GM19463 (cell line): ENCODE measurements around the gene NLE1.
"Not testable (repeated sequence)": the region's sequence is repeated elsewhere in the genome, so short reads cannot be mapped to it uniquely, and the experiment has no call there.

Experiments used
- ATAC-seq: cut with Tn5 transposase; IDR thresholded peaks from one replicate; pipeline ENCODE4 v1.9.1; 2021; ENCODE audit warnings: mild to moderate bottlenecking, moderate library complexity; ENCODE audit not compliant: unreplicated experiment

NLE1 gene

DNA sequence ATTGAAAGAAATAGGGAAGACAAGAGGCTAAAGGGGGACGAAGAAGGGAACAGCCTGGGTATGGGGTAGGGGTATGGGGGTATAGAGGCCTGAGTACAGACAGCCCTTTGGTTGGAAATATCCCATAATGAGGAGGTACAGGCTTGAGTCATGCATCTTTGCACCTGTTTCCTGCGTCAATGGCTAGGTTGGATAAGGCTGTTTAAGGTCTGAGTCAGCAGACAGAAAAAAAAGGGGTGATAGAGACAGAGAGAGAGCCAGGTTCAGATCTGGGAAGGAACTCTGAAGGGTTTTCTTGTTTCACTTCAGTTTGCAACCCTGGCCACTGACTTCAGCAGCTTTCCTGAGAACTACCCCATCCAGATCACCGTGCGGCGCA is 12.1 kb downstream of the NLE1 start:
- ATAC-seq, result no peak

DNA sequence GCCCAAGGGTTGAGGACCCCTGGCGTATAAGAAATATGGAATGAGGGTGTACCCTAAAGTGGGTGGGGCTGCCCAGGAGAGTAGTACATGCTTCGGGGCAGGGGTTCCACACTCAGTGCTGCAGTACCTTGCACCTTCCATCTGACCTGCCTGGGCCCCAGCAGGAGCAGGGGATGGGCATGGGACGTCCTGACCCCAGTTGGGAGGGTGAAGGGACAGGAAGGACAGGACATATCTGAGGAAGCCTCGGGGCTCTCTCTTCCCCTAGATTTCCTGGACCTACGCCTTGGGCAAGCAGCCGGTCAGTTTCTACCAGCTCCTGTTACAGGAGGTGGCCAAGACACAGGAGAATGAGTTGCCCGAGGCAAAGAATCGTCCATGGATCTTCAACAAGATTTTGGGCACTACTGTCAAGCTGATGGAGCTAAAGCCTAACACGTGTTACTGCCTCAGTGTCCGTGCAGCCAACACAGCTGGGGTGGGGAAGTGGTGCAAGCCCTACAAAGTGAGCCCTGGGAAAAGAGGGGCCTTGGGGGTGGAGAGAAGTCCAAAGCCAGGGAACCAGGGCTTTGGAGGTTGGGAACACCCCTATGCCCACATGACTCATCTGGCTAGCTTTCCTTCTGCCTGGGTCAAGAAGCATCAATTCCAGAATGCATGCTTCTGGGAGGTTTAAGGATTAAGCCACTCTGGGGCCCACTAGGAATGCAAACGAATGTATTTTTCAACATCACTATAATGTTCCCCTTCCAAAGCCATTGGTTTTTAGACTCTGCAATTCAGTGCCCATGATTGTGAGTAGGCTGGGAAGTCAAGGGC is 12.7 kb downstream of the NLE1 start:
- no peak for ATAC-seq

- no peak for ATAC-seq
These were observed 14.2 kb downstream of the NLE1 start for GRCh38 chr17:35127751-35128514.

DNA sequence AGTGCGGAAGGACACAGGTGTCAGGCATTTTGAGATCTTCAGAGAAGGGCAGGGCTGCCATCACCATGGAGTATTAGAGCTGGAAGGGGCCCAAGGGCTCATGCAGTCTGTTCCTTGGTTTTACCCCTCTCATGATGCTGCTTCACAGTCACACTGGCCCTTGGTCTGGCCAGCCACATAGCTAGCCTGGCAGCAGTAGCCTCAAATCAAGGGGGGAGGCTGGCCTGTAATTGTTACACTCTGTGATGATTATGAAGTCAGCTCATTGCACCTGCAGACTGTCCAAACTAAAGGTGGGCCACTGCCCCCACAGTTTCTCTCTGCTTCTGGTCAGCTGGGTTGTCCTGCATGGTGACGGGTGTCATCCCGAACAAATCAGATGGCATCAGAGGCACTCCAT is 20.8 kb downstream of the NLE1 start, which contains the start of gene FNDC8:
FNDC8 (plus strand) TSS at position 301 of the 400 bp plus-strand sequence; CDS start at position 380, 79 bp downstream.
- no peak for ATAC-seq

- ATAC-seq, result peak; percentile 78
These were observed 22.5 kb downstream of the NLE1 start, which contains the start of gene RAD51D for GRCh38 chr17:35119370-35120165. RAD51D (minus strand) TSS chr17:35119860; CDS start chr17:35119613, 247 bp downstream.

DNA sequence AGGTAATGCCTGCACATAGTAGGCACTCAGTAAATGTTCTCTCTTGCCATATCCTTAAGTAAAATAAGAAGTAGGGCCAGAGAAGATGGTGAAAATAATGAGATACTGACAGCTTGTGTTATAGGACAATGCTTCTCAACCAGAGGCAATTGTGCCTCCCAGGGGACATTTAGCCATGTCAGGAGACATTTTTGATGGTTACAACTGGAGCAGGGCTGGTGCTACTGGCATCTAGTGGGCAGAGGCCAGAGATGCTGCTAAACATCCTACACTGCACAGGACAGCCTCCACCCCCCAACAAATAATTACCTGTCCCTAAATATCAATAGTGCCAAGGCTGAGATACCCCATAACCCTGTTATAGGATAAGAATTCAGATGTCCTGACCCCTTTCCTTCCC is 24.1 kb downstream of the NLE1 start:
- no peak for ATAC-seq

DNA sequence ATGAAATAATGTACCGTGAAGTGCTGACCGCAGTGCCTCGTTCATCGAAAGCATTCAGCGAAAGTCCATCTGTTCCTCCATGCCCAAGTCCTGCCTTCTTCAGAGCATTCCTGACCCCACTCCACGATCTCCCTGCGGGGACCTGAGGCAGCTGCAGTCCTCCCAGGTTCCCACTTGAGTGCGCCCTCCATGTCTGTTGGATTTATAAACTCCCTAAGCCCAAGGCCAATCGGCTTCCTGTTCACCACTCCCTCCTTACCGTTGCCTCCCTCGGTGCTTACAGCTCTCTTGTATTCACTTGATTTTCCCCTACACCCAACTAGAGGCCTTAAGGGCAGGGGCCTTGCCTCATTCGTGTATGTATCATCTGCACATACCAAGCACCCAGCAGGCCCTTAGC is 25.3 kb downstream of the NLE1 start:
- no peak for ATAC-seq

DNA sequence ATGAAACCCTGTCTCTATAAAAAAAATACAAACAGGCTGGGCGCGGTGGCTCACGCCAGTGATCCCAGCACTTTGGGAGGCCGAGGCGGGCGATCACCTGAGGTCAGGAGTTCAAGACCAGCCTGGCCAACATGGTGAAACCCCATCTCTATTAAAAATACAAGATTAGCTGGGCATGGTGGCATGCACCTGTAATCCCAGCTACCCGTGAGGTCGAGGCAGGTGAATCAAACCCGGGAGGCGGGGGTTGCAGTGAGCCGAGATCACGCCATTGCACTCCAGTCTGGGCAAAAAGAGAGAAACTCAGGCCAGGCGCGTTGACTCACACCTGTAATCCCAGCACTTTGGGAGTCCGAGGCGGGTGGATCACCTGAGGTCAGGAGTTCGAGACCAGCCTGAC is 31.3 kb downstream of the NLE1 start:
- ATAC-seq, result not testable (repeated sequence)

DNA sequence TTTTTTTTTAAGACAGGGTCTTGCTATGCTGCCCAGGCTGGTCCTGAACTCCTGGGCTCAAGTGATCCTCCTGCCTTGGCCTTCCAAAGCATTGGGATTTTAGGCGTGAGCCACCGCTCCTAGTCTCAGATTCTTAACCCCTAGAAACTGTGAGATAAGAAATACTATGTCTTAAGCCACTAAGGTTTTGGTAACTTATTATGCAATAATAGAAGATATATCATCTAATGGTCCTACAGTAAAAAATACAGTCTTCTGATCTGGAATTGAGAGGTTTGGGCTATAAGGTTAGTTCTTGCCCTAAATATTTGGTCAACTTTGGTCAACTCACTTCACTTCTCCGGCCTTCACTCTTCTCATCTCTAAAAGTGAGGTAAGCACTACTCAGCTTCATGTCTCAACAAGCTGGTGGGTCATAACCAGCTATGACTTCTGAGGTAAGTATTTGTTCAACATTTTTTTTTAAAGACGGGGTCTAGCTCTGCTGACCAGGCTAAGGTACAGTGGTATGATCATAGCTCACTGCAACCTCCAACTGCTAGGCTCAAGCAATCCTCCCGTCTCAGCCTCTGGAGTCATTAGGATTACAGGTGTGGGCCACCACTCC is 37.2 kb downstream of the NLE1 start:
- no peak for ATAC-seq

DNA sequence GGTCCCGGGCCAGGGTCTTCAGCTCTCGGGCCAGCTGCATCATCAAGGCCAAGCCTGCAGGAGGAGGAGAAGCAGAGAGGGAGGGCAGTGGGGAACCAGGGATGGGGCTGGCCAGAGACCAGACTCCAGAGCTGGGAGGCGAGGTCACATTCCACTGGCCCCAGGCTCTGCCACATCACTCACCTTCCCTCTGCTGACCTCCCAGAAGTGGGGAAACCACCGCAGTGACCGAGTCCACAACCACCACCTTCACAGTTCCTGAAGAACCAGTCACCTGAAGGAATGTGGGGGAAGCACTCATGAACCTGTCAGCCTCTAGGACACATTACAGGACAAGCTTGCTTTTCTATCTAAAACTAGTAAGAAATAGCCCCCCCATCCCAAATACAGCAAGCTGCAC is 38.8 kb downstream of the NLE1 start:
- no peak for ATAC-seq

DNA sequence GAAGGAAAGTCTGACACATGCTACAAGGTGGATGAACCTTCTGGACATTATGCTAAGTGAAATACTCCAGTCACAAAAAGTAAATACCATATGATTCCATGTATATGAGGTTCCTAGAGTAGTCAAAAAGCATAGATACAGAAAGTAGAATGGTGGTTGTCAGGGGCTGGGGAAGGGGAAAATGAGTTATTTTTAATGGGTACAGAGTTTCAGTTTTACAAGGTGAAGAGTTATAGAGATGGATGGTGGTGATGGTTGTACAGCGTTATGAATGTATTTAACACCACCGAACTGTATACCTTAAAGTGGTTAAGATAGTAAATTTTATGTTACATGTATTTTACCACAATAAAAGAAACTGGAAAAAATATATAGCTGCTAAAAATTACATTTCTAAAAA is 40.4 kb downstream of the NLE1 start:
- ATAC-seq, result no peak

- ATAC-seq, result no peak
These were observed 41.1 kb downstream of the NLE1 start for GRCh38 chr17:35101036-35101435.

DNA sequence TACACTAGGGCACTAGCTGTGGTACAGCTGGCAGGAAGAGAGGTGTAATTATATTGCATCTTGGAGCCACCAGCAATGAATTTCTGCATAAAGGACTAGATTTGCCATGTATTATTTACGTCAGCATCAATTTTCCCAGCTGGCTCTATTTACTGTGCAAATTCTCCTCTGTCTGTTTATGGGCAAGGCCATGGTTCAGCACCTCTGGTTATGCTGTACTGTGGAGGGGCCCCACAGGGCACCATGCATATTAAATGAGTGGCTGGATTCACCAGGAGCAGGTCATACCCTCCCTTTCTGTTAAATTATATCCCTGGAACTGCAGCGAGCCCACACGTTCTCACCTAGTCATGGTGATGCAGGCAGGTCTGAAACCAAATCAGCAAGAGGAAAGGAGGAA is 42.2 kb downstream of the NLE1 start:
- ATAC-seq, result no peak

- ATAC-seq, result no peak
These were observed 44.3 kb downstream of the NLE1 start for GRCh38 chr17:35097776-35098175.

DNA sequence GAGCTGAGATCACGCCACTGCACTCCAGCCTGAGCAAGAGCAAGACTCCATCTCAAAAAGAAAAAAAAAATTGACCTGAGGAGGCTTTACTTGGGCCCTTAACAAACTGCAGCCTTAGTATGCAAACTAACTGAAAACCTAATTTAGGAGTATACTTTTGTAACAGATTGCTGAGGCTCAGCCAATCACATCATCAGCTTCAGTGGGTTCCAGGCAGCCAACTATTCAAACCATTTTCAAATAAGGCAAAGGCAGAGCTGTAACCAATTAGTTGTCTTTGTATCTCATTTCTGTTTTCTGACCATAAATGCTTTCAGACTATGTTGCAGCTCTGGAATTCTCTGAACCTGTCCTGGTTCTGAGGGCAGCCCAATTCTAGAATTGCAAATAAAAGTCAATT is 46.4 kb downstream of the NLE1 start:
- ATAC-seq, result no peak

GRCh38 chr17:35094902-35095301 is 47.2 kb downstream of the NLE1 start:
- ATAC-seq, result no peak

GRCh38 chr17:35090707-35091106 is 51.4 kb downstream of the NLE1 start:
- ATAC-seq, result not testable (repeated sequence)

DNA sequence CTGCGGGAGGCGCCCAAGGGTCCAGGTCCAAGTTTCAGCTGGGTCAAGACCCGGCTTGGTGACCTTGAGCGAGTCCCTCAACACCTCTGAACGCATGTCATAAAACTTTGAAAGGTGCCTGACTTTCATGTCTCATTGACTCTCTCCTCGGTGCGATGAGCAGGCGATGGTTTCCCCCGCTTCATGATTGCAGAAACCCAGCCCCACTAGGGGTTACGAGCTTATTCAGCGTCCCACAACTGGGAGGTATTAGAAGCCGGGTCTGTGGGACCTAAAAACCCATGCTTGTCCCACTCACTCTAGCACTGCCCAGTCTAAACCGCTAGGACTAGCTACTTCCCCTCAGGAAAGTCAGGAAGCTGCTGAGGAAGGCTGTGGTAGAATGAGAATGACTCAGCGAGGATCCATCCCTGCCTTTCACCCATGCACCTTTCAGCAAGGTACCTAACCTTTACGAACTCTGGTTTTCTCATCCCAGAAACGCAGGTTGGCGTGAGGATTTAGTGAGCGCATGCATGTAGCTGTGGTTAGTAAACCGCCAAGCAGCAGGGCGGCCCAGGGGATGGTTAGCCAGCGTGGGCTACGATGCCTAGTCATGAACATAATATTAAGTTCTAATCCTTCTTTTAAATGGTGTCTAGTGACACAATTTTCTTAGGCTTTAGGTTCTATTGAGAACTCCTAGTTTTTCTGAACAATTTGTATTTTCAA is 52.4 kb downstream of the NLE1 start:
- no peak for ATAC-seq

GRCh38 chr17:35088881-35089585 is 53.1 kb downstream of the NLE1 start:
- ATAC-seq, result peak; percentile 69
